HG02885 (cell line): Measurements from ENCODE around the gene FAM110A.
"Not testable (repeated sequence)": the region's sequence is repeated elsewhere in the genome, so short reads cannot be mapped to it uniquely, and the experiment has no call there.

ENCODE experiments used
- ATAC-seq: cut with Tn5 transposase; IDR thresholded peaks from one replicate; pipeline ENCODE4 v1.9.1; 2021; ENCODE audit warnings: mild to moderate bottlenecking; ENCODE audit not compliant: unreplicated experiment, poor library complexity

FAM110A gene

DNA sequence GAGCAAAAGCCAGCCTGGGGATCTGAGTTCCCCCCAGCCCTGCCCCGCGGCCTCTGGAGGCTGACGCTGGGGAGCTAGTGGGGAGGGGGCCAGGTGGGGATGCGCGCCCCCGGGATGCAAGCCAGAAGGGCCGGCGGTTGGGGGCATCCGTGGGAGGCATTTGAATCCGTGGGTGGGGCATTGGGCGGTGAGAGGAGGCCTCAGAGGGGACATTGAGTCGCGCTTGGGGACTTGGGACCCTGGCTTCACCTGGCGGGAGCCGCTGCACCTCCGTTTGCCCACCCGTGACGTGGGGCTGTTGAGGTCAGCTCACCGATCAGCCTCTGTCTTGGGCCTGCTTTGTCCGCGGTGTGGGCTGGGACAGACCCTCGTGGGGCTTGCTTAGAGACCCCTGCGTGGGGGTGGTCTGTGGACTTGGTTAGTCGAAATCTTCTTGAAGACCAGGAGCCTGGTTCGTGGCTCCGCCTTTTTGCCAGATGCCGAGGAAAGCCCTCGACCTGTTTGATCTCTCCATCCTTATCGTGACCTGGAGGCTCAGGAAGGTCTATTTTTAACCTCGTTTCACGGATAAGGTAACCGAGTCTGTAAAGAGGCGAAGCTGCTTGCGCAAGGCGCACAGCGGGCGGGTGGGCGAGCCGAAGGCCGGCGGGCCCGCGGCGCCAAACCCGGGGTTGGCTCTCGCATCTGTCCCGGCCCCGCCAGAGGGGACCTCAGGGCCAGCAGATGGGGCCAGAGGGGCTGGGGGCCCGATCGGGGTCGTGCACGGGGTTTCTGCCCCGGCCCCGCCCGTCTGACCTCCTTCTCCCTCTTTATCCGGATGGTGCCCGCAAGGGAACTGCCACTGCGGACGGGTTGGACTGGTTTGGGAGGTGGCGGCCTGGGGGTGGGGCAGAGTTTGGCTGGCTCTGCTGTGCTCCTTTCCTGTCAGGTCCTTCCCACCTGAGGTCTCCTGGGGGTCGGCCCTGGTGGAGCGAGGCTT is 8.3 kb downstream of the FAM110A start:
- ATAC-seq: no peak

- ATAC-seq: no peak
Measured at GRCh38 chr20:842547-842940, 9.0 kb downstream of the FAM110A start.

GRCh38 chr20:843912-844311 is 10.4 kb downstream of the FAM110A start:
- no peak for ATAC-seq

- peak; percentile 94 for ATAC-seq
Measured at GRCh38 chr20:844473-845225, 11.1 kb downstream of the FAM110A start.

DNA sequence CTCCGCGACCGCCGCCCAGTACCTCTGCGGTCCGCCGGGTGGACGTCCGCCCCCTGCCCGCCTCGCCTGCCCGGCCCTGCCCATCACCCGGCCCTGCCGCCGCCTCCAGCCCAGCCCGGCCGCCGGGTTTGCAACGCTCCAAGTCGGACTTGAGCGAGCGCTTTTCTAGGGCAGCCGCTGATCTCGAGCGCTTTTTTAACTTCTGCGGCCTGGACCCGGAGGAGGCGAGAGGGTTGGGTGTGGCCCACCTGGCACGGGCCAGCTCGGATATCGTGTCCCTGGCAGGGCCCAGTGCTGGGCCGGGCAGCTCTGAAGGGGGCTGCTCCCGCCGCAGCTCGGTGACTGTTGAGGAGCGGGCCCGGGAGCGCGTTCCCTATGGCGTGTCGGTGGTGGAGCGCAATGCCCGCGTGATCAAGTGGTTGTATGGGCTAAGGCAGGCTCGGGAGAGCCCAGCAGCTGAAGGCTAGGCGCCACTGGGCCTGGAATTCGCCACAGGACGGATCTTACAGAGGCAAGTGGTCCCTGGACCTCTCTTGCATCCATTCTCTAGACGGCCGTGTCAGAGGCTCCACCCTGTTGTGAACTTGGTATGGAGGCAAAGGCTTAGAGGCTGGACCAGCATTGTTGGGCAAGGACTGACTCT is 11.8 kb downstream of the FAM110A start:
- no peak for ATAC-seq

DNA sequence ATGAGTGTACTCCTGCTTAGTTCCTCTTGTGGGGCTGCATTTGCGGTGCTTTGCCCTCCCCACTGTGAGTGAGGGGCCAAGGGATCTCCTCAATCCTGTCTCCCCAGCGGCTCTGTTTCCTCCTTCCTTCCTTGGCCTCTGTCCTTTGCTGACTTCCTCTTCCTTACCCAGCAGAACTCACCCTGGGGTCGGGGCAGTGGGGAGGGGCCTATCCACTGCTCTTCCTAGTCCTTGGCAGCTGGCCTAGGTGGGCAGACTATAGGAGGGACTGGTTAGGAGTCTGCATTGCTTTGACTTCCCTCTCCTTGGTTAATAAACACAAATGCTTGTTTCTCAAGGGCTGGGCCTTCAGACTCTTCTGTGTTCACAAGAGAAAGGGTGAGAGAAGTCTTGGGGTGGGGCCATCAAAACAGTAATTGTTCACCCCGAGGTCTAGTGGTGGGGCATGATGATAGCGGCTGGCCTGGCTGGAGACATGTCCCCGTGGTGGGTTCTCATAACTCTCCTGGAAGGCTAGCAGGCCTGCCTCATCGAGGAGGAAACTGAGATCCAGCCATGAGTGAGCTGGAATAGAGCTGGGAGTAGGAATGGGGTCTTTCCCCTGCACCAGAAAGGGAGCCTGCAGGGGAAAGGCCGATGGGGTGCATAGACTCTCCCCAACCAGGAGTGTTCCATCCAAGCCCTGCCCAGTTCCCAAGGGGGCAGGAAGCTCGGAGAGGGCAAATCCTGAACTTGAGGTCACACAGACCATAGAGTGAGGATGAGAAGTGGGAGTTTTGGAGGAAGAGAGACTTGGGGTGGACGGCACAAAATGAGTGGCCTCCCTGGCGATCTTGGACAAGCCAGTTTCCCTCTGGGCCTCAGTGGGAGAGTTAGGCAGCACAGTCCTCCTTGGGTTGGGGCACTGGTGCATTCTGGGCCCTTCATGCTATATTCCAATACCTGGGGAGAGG is 12.7 kb downstream of the FAM110A start:
- no peak for ATAC-seq

DNA sequence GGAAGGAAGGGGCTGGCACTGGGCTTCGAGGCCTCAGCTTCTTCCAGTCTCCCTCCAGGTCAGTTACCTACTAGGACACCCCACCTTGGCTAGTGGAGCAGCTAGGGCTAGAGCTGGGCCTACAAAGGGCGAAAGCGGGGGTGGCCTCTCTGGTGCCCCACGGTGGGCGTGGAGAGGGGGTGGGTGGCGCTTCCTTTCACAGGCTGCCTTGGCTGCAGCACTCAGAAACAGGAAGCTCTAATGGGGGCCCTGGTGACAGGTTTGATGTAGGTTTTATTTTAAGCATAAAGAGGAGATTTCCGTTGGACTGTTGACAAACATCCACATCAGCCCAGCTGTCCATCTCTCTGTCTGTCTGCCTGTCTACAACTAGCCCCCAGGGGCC is 13.4 kb downstream of the FAM110A start:
- peak; percentile 42 for ATAC-seq

- no peak for ATAC-seq
Measured at GRCh38 chr20:848193-848592, 14.7 kb downstream of the FAM110A start.

- not testable (repeated sequence) for ATAC-seq
Measured at GRCh38 chr20:848731-849130, 15.2 kb downstream of the FAM110A start.

DNA sequence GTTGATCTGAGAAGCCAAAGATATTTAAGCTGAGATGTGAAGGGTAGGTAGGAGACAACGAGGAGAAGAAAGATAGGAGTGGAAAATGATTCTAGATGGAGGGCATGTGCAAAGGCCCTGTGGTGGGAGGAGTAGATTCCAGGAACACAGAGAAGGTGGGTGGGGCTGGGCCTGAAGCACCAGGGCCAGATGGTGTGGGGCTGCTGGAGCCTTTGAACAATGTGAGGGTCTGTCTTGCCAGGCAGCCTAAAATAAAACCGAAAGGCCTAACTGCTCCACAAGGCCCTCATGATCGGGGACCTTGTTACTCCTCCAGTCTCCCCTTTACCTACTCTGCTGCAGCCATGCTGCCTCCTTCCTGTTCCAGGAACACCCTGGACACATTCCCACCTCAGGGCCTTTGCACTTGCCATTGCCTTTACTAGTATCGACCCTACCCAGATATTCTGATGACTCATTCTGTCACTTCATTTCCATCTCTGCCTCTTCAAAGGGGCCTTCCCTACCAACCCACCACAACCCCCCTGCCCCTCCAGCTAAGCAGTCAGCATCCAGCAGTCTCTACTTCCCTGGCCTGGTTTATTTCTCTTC is 20.0 kb downstream of the FAM110A start:
- ATAC-seq: no peak

- ATAC-seq: no peak
Measured at GRCh38 chr20:854601-855000, 21.1 kb downstream of the FAM110A start.

DNA sequence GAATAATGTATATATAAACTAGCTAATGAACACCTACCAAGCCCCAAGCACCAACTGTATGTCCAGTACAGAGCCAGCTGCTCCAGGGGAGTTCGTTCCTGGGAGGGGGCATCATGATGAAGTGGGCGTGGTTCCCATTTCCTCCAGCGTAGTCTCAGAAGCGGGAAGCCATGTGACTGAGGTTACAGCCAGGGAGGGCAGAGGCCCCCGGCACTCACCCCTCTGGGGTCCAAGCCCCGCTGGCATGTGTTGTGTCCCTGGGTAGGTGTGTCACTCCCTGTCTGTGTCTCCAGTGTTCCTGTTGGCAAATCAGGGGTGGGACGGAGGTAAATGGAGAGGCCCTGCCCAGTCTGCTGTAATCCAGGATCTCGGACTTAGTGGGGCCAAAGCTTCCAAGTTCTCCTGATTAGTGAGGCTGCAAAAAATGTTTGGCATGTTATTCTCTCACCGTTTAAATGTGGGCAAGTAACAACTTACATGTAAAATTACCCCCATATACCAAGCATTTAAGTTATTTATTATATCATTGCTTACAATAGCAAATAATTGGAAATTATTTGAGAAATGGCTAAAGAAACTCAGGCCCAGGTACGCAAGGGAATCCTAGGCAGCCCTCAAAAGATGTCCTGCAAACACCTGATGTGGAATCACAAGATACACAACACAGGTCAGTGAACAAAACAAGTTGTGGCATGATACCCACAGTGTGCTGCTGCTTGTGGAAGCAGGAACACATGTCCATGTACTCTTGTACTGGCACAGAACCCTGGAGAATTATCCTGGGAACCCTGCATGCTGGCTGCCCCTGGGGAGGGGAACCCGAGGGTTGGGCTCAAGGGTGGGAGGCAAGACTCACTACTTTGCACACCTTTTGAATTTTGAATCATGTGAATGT is 22.2 kb downstream of the FAM110A start:
- no peak for ATAC-seq

DNA sequence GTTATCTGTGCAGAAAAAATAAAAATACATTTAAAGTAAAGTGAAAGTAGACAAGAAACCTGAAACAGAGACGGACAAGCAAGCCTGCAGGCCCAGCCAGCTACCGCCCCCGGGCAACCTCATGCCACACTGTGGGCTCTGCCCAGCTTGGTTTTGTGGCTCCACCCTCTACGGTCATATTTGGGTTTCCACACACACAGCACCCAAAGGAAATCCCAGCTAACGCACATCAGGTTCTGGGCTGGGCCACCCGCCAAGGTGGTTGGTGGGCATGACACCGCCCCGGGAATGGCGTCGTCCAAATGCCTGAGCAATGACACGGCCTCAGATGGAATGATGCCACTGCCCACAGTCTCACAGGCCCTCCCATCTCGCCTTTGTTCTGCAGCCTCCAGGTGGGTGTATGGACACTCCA is 22.9 kb downstream of the FAM110A start:
- no peak for ATAC-seq

DNA sequence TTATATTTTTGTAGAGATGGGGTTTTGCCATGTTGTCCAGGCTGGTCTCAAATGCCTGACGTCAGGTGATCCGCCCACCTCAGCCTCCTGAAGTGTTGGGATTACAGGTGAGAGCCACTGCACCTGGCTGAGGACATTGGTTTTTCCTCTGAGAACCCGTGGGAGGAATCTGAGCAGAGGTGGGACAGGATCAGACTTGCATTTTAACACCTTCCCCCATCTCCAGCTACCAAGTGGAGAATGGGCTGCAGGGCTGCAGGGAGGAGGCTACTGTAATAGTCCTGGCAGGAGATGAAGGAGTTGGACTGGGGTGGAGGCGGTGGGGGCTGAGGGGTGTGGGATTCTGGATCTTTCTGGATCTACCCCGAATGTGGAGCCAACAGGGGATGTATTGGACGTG is 24.5 kb downstream of the FAM110A start:
- ATAC-seq: no peak

DNA sequence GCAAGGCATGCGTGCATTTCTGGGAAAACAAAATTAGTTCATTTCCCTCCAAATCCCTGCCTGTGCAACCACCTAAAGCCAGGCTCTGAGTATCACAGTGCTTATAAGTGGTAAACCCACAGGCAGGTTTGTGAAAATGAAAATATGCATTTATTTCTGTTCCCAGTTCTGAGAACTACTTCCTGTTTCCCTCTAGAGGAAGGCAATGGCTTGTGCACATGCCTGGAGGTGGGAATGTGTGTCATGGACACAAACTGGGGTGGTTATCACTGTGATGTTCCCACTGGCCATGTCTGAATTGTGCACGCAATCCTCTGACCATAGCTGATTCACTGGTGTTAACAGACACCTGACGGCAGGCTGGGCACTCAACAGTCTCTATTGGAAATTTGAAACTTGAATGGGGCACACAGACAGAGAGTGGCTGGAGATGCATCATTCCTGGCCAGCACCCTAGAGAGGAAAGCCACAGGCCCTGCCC is 26.3 kb downstream of the FAM110A start:
- no peak for ATAC-seq

- ATAC-seq: no peak
Measured at GRCh38 chr20:860891-861290, 27.4 kb downstream of the FAM110A start.

GRCh38 chr20:865440-865839 is 31.9 kb downstream of the FAM110A start:
- no peak for ATAC-seq

GRCh38 chr20:868279-868678 is 34.8 kb downstream of the FAM110A start:
- no peak for ATAC-seq
